GM21786 (cell line): ENCODE data around the gene CBX2.

ENCODE experiments used
- ATAC-seq: cut with Tn5 transposase; IDR thresholded peaks from one replicate; pipeline ENCODE4 v1.9.1; 2021; ENCODE audit not compliant: unreplicated experiment

The CBX2 gene

GRCh38 chr17:79777894-79778503 is at the start of gene CBX2:
Gene CBX2 (plus strand): TSS chr17:79778148. CDS start chr17:79778236, 88 bp downstream.
- peak; percentile 56 for ATAC-seq

- ATAC-seq = no peak
Measured at GRCh38 chr17:79728169-79728907, 49.6 kb upstream of the CBX2 start.

GRCh38 chr17:79728908-79729471 is 49.0 kb upstream of the CBX2 start:
- ATAC-seq = no peak

- no peak for ATAC-seq
Measured at GRCh38 chr17:79729761-79730160, 48.2 kb upstream of the CBX2 start.

- ATAC-seq = no peak
Measured at GRCh38 chr17:79730437-79730768, 47.5 kb upstream of the CBX2 start.

- no peak for ATAC-seq
Measured at GRCh38 chr17:79730769-79731483, 47.0 kb upstream of the CBX2 start, which contains the start of gene ENPP7. Gene ENPP7 (plus strand): TSS chr17:79730943. CDS start chr17:79731140, 197 bp downstream.

- no peak for ATAC-seq
Measured at GRCh38 chr17:79732254-79732653, 45.7 kb upstream of the CBX2 start.

GRCh38 chr17:79732804-79733691 is 44.9 kb upstream of the CBX2 start:
- no peak for ATAC-seq

- no peak for ATAC-seq
Measured at GRCh38 chr17:79733692-79734070, 44.3 kb upstream of the CBX2 start.

- ATAC-seq = no peak
Measured at GRCh38 chr17:79735096-79735495, 42.9 kb upstream of the CBX2 start.

- ATAC-seq = no peak
Measured at GRCh38 chr17:79737046-79737921, 40.7 kb upstream of the CBX2 start.

- ATAC-seq = no peak
Measured at GRCh38 chr17:79737922-79738578, 39.9 kb upstream of the CBX2 start.

- no peak for ATAC-seq
Measured at GRCh38 chr17:79738643-79739042, 39.3 kb upstream of the CBX2 start.

GRCh38 chr17:79739148-79740062 is 38.5 kb upstream of the CBX2 start:
- no peak for ATAC-seq

GRCh38 chr17:79740413-79740812 is 37.5 kb upstream of the CBX2 start:
- ATAC-seq = no peak

- ATAC-seq = no peak
Measured at GRCh38 chr17:79741401-79741750, 36.6 kb upstream of the CBX2 start.

GRCh38 chr17:79741751-79742588 is 36.0 kb upstream of the CBX2 start:
- ATAC-seq = no peak

GRCh38 chr17:79742589-79742918 is 35.4 kb upstream of the CBX2 start:
- no peak for ATAC-seq
